ENCODE measurements around the gene DCAF5.

DNA sequence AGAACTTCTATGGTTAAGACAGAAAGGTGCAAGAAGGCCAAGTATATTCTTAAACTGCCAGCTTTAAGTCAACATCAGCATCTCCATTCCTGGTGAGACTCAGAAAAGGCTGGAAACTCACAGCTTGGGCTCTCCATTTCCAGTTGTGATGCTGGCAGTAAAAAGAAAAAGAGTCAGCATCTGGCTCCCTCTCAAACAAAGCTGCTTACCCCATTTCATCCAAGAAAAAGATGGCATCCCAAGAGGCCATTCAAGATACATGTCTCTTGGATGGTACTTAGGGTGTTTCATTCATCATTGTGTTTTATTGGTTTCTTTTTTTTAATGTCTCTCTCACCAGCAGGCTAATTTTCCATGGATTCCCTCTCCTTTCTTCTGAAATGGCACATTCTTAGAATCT is 61.9 kb downstream of the DCAF5 start:
- TF ChIP-seq POLR2A (IDR thresholded peaks at IDR 0.05; ENCODE audit: low read depth, low read length) (no peak), TAF1 (IDR thresholded peaks at IDR 0.05; ENCODE audit: low read depth, low read length) (no peak), POLR2AphosphoS5 (IDR thresholded peaks at IDR 0.05; ENCODE audit: low read depth, low read length) (no peak), SPI1 (IDR thresholded peaks at IDR 0.05; ENCODE audit: low read depth, low read length) (no peak), PAX5 (IDR thresholded peaks at IDR 0.05; ENCODE audit: insufficient read depth, low read length, severe bottlenecking) (no peak), POU2F2 (IDR thresholded peaks at IDR 0.05; ENCODE audit: low read depth, low read length) (no peak)

Measured in GM12891 (cell line).